ENCODE results near the gene ZNF79. TPM values are rescaled to one million over a fixed set of nuclear protein-coding genes. Genes with fewer than 3 reads are reported as not detected.

The ZNF79 gene
- total and polyA plus RNA-seq, 9 of the 15 experiments (the other 6 are each of a cell fraction or from before 2014, with no cell fraction given): 0.62 to 7.0 (median 4.1) TPM

DNA sequence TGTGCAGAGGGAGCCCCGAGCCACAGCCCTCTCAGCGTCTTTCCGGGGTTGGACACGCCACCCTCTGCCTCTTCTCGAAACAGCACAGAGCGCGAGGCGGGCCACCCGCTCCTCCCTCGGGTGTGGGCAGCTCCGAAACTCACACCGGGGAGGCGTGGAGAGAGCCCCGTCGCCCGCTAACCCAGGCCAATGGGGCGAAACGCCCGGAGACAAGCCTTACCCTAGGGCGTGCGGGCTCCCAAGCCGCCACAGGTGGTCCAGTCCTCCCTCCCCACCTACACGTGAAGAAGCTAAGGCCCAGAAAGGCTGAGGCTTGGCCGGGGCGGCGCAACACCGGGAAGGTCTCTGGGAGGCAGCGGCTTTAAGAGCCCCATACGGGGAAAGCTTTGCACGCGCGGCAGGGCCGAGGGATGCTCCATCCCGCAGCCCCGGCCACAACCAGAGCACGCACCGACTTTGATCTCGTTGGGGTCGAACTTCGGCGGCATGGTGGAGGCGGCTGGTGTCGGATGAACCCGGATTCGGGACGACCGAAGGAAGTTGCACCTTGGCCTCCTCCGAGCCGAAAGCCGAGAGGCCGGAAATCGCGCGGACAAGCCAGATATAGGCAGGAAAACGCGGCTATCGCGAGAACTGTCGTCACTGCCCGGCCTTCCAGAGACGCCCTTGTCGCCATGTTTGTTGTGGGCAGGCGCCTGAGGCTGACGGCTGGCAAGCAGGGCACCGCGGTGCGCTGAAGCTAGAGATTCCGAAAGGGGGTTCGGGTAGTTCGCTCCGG, 26.8 kb downstream of the ZNF79 start, which contains the start of the genes LRSAM1 and RPL12 (continued):
- TF ChIP-seq ZNF785 (CRISPR knock-in tag; IDR thresholded peaks at IDR 0.05): no peak
- peak in 1 of 2 experiments; percentile 36; a peak in 1 of 3 replicates for TF ChIP-seq CBX3 (IDR thresholded peaks at IDR 0.05; ENCODE audit: borderline replicate concordance in 1 of 2, low read length in 2 of 2)
- no peak for TF ChIP-seq ILK (tag; IDR thresholded peaks at IDR 0.05; ENCODE audit: borderline replicate concordance, low read depth)
- TF ChIP-seq IFI16 (CRISPR knock-in tag; IDR thresholded peaks at IDR 0.05): no peak
- TF ChIP-seq MED1 (CRISPR knock-in tag; IDR thresholded peaks at IDR 0.05; ENCODE audit: borderline replicate concordance): no peak
- peak; percentile 94 for TF ChIP-seq ETV5 (CRISPR knock-in tag; IDR thresholded peaks at IDR 0.05; ENCODE audit: low read depth)
- TF ChIP-seq ZNF695 (CRISPR knock-in tag; IDR thresholded peaks at IDR 0.05): no peak
- peak; percentile 12 for TF ChIP-seq SIRT6 (IDR thresholded peaks at IDR 0.05; ENCODE audit: low read depth, low read length)
- TF ChIP-seq POLR2B (IDR thresholded peaks at IDR 0.05; ENCODE audit: low read depth, partially characterized antibody): peak; percentile 100
- TF ChIP-seq, protein P1, sequence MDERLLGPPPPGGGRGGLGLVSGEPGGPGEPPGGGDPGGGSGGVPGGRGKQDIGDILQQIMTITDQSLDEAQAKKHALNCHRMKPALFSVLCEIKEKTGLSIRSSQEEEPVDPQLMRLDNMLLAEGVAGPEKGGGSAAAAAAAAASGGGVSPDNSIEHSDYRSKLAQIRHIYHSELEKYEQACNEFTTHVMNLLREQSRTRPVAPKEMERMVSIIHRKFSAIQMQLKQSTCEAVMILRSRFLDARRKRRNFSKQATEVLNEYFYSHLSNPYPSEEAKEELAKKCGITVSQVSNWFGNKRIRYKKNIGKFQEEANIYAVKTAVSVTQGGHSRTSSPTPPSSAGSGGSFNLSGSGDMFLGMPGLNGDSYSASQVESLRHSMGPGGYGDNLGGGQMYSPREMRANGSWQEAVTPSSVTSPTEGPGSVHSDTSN (CRISPR knock-in tag; IDR thresholded peaks at IDR 0.05; ENCODE audit: low read depth): no peak
- TF ChIP-seq, protein P1 (tag; conservative IDR thresholded peaks at IDR 0.05; ENCODE audit: low read depth): no peak
- TF ChIP-seq, protein P2, sequence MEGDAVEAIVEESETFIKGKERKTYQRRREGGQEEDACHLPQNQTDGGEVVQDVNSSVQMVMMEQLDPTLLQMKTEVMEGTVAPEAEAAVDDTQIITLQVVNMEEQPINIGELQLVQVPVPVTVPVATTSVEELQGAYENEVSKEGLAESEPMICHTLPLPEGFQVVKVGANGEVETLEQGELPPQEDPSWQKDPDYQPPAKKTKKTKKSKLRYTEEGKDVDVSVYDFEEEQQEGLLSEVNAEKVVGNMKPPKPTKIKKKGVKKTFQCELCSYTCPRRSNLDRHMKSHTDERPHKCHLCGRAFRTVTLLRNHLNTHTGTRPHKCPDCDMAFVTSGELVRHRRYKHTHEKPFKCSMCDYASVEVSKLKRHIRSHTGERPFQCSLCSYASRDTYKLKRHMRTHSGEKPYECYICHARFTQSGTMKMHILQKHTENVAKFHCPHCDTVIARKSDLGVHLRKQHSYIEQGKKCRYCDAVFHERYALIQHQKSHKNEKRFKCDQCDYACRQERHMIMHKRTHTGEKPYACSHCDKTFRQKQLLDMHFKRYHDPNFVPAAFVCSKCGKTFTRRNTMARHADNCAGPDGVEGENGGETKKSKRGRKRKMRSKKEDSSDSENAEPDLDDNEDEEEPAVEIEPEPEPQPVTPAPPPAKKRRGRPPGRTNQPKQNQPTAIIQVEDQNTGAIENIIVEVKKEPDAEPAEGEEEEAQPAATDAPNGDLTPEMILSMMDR (IDR thresholded peaks at IDR 0.05 in 2 of 3, conservative IDR thresholded peaks at IDR 0.05 in 1 of 3; ENCODE audit: insufficient read depth in 2 of 3, low read depth in 1 of 3, low read length in 3 of 3): peak in 1 of 3 experiments; percentile 29; a peak in 1 of 6 replicates
- TF ChIP-seq, protein P3, sequence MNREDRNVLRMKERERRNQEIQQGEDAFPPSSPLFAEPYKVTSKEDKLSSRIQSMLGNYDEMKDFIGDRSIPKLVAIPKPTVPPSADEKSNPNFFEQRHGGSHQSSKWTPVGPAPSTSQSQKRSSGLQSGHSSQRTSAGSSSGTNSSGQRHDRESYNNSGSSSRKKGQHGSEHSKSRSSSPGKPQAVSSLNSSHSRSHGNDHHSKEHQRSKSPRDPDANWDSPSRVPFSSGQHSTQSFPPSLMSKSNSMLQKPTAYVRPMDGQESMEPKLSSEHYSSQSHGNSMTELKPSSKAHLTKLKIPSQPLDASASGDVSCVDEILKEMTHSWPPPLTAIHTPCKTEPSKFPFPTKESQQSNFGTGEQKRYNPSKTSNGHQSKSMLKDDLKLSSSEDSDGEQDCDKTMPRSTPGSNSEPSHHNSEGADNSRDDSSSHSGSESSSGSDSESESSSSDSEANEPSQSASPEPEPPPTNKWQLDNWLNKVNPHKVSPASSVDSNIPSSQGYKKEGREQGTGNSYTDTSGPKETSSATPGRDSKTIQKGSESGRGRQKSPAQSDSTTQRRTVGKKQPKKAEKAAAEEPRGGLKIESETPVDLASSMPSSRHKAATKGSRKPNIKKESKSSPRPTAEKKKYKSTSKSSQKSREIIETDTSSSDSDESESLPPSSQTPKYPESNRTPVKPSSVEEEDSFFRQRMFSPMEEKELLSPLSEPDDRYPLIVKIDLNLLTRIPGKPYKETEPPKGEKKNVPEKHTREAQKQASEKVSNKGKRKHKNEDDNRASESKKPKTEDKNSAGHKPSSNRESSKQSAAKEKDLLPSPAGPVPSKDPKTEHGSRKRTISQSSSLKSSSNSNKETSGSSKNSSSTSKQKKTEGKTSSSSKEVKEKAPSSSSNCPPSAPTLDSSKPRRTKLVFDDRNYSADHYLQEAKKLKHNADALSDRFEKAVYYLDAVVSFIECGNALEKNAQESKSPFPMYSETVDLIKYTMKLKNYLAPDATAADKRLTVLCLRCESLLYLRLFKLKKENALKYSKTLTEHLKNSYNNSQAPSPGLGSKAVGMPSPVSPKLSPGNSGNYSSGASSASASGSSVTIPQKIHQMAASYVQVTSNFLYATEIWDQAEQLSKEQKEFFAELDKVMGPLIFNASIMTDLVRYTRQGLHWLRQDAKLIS (CRISPR knock-in tag; IDR thresholded peaks at IDR 0.05): peak; percentile 99
- TF ChIP-seq TCF7L2 (IDR thresholded peaks at IDR 0.05; ENCODE audit: low read depth, low read length): 0 out of 2 replicates have a peak, but pooled peaks have one; percentile 18
- peak; percentile 96 for TF ChIP-seq CREB1 (IDR thresholded peaks at IDR 0.05)
- peak; percentile 94 for TF ChIP-seq CREB1 (CRISPR knock-in tag; IDR thresholded peaks at IDR 0.05)
- TF ChIP-seq NONO (IDR thresholded peaks at IDR 0.05; ENCODE audit: low read depth in 2 of 2, low read length in 1 of 2): peak; percentile 73 to 94; a peak in 3 of 4 replicates
- TF ChIP-seq FOXA3 (CRISPR knock-in tag; conservative IDR thresholded peaks at IDR 0.05 in 1 of 2, IDR thresholded peaks at IDR 0.05 in 1 of 2): no peak
